ENCODE results near the gene LGALS9.
A peak's percentile ranks its signal among the peaks of the same experiment; 100 is the strongest.

Gene LGALS9

DNA sequence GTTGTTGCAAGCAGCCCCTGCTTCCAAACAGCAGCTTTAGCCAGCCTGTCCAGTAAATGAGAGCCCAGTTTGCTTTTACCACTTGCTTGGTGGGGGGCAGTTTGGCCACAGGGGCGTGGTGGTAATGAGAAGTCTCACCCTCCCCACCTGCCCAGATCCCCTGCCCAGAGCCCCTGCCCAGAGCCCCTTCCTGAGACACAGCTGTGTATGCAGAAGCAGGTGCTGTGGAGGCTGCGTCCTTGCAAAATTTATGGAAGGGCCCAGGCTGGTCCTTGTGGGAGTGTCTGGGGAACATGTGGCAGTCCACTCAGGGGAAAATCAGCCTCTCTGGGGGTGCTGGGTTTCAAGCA lies 27.6 kb upstream of the LGALS9 start:
- no peak for DNase-seq

DNA sequence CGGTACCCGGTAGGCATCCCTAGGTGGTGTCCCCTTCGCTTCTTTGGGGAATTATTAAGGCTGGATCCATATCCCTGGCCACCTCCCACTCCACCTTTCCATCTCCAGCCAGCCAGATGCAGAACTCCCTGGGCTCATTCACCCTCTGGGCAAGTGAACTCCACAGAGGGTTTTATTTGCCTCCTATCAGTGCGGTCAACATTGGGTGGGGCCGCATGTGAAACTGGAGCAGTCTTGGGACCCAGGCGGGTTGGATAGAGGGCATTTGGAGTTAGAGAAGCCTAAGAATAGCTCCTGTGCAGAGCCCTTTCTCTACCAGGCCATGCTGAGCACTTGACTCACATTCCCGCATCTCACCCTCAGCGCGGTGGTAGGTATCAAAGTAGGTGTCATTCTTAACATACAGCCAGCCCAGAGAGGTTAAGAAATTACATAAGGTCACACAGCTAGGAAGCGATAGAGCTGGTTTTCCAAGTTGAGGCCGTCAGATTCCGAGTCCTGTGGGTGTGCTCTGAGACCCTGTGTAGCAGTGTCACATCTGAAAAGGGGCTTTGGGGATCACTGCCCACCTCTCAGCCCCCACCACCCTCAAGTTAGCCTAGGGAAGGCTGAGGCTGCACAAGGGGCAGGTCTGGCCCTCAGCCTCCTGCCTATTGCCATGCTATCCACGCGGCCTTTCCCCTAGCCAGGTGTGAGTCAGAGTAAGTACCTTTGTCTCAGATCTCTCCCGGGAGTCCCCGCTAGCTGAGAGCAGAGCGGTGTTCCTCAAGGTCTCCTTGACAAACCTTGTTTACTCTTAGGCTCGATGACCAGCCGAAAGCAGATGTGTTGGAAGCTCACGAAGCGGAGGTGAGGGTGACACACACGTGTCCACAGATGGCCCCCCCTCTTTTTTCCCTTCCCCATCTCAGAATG lies 26.9 kb upstream of the LGALS9 start:
- no peak for DNase-seq

- no peak for DNase-seq
Observed at GRCh38 chr17:27605409-27605808, 25.6 kb upstream of the LGALS9 start.

- no peak for DNase-seq
Observed at GRCh38 chr17:27607521-27608091, 23.4 kb upstream of the LGALS9 start.

GRCh38 chr17:27608328-27609230 lies 22.4 kb upstream of the LGALS9 start:
- no peak for DNase-seq

GRCh38 chr17:27609611-27610303 lies 21.2 kb upstream of the LGALS9 start:
- DNase-seq = peak in 25 of 51 donors; percentile 8 to 50 (median 21)

GRCh38 chr17:27610304-27610677 lies 20.7 kb upstream of the LGALS9 start:
- no peak for DNase-seq

- DNase-seq = no peak
Observed at GRCh38 chr17:27612160-27612770, 18.7 kb upstream of the LGALS9 start.

GRCh38 chr17:27613433-27613832 lies 17.6 kb upstream of the LGALS9 start:
- DNase-seq = no peak

GRCh38 chr17:27615121-27615520 lies 15.9 kb upstream of the LGALS9 start:
- no peak for DNase-seq

DNA sequence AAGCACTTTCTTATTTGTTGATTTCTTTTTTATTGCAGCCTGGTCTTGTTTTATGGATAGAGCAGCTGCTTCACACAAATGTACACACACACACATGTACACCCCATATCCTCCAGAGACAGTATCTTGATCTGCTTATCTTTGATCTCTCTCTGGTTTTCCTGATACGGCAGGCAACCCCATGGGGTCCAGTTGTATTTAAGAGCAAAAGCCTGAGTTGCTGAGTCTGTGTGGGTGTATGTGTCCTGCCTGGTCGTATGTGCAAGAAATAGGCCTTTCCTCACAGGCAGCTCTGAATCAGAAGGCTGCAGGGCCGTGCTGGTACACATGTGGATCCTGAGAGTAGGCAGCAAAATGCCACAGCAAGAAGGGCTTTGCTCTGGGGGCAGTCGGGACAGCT lies 14.6 kb upstream of the LGALS9 start:
- DNase-seq = no peak

- DNase-seq = no peak
Observed at GRCh38 chr17:27618417-27618816, 12.6 kb upstream of the LGALS9 start.

DNA sequence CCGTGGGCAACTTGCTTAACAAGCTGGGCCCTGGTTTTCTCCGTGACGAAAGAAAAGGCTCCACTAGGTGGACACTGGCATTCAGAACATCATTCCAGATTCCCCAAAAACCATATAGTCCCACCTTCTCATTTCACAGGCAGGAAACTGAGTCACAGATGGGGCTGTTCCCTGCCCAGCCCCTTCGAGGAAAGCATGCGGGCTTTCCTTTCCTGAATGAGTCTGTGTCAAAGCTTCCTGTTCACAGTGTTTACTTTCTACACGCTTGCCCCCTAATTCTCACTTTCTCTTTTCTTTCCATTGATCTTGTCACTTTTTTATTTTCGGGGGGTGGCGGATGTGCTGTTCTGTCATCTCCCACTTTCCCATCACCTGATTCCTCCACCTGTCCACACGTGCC lies 10.3 kb upstream of the LGALS9 start:
- DNase-seq = no peak

GRCh38 chr17:27621536-27621935 lies 9.5 kb upstream of the LGALS9 start:
- DNase-seq = peak in 22 of 51 donors; percentile 7 to 62 (median 39)

GRCh38 chr17:27621942-27622559 lies 8.9 kb upstream of the LGALS9 start:
- peak in 1 of 51 donors; percentile 29 for DNase-seq

DNA sequence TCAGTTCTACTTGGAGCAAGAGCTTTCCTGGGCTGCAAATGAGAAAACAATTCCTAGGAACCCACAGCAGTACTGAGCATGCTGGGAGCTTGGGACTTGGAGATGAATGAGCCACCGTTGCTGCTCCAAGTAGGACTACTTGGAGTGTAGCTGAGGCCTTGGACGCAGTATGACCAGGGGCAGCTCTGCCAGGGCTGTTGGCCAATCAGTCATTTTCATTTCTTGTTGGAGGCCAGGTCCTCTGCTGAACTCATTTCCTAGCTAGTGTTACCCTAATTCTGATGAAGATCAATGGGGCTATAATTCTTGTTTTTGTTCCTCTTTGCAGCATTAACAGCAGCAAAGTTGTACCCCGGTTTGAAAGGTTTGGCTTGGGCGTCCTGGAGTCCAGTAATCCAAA lies 8.0 kb upstream of the LGALS9 start:
- DNase-seq = peak in 17 of 51 donors; percentile 9 to 67 (median 31)

GRCh38 chr17:27623614-27624013 lies 7.4 kb upstream of the LGALS9 start:
- no peak for DNase-seq

GRCh38 chr17:27624539-27624938 lies 6.4 kb upstream of the LGALS9 start:
- DNase-seq = no peak

GRCh38 chr17:27625856-27626255 lies 5.1 kb upstream of the LGALS9 start:
- DNase-seq = no peak

- no peak for DNase-seq
Observed at GRCh38 chr17:27627514-27627913, 3.5 kb upstream of the LGALS9 start.

DNA sequence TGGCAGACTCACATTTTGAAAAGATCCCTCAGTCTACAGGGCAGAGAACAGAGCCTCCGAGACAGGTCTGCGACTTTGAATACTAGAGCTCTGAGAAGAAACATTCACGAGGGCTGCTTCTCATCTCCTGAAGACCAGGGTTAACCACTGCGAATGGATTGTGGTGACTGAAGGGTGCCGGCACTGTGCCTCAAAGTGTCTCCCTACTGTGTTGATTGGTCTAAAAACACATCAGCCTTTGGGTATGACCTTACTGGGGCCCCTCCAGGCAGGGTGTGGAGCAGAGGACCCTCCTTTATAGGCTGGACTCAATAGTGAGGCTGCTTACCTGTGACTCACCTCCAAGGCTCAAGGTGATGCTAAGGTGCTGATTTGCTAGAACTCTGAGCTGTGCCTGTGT lies 2.6 kb upstream of the LGALS9 start:
- DNase-seq = no peak

Data from hypothalamus (tissue), 51 donors.